ENCODE measurements around the gene ARID5B. TPM values are rescaled to one million over a fixed set of nuclear protein-coding genes. Genes with fewer than 3 reads are reported as not detected.

The ARID5B gene
- total RNA-seq, 1 donor from 2014 or later: 0.62 TPM

DNA sequence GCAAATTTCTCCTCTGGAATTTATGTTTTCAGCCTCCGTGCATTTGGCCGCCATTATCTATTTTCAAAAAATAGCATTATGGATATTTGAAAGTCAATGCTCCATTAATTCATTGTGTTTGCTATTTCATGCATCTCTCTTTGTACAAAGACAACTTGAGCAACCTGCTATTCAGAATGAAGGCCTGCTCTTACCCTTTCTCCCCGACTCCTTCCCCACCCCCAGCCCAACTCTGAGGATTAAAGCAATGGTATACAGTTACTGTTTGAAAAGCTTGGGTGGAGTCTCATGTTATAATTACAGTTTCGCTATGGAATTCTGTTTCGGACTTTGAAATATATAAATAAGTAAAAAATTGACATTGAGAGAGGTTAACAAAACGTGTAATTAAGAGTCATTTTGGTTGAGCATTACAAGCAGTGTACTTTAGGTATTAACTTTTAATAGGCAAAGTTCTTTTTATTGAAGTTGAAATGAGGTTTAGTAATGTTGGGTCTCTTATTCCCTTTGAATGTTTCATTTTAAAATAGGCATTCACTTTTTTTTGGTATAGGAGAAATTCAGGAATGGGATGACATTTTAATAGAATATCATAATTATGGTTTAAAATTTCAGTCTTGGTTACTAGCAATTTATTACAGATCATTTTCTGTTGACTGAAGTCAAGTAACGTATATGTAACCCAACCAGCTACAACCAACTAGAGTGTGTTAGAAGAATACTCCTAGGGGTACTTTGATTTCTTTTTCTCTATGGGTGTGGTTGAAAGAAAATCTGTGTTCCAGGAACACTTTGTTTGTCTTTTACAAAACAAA is 93.1 kb downstream of the ARID5B start:
- TF ChIP-seq, protein P1, sequence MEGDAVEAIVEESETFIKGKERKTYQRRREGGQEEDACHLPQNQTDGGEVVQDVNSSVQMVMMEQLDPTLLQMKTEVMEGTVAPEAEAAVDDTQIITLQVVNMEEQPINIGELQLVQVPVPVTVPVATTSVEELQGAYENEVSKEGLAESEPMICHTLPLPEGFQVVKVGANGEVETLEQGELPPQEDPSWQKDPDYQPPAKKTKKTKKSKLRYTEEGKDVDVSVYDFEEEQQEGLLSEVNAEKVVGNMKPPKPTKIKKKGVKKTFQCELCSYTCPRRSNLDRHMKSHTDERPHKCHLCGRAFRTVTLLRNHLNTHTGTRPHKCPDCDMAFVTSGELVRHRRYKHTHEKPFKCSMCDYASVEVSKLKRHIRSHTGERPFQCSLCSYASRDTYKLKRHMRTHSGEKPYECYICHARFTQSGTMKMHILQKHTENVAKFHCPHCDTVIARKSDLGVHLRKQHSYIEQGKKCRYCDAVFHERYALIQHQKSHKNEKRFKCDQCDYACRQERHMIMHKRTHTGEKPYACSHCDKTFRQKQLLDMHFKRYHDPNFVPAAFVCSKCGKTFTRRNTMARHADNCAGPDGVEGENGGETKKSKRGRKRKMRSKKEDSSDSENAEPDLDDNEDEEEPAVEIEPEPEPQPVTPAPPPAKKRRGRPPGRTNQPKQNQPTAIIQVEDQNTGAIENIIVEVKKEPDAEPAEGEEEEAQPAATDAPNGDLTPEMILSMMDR (IDR thresholded peaks at IDR 0.05; ENCODE audit: unreplicated experiment): no peak
- Mint-ChIP-seq H3K27me3 (ENCODE audit: unreplicated experiment) (no peaks in the 10 kb centered on the region), H3K4me3 (ENCODE audit: unreplicated experiment) (no peak overlapping the region), H3K36me3 (ENCODE audit: low read depth, unreplicated experiment) (no peaks in the 10 kb centered on the region), H3K9me3 (ENCODE audit: unreplicated experiment) (no peaks in the 10 kb centered on the region), H3K27ac (ENCODE audit: unreplicated experiment) (no peak overlapping the region), H3K4me1 (ENCODE audit: unreplicated experiment) (no peaks in the 10 kb centered on the region)
- DNase-seq (ENCODE audit: low spot score): no peak

DNA sequence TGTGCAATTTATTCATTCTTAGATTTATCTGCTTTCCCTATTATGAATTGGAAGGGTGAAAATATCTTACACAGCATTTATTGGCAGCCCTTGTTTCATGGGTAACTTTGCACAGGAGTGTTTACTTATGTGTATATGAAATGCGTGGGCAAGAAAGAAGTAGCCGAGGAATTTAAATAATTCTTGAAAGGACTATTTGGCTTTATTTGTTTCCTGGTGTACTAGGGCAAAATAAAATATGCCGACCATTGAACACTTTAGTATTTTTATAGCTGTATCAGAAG is 93.7 kb downstream of the ARID5B start:
- TF ChIP-seq, protein P1 (IDR thresholded peaks at IDR 0.05; ENCODE audit: unreplicated experiment): no peak
- H3K4me3 Mint-ChIP-seq (ENCODE audit: unreplicated experiment): no peak overlapping the region
- H3K36me3 Mint-ChIP-seq (ENCODE audit: low read depth, unreplicated experiment): no peaks in the 10 kb centered on the region
- no peaks in the 10 kb centered on the region for H3K27me3 Mint-ChIP-seq (ENCODE audit: unreplicated experiment)
- H3K4me1 Mint-ChIP-seq (ENCODE audit: unreplicated experiment): no peaks in the 10 kb centered on the region
- H3K27ac Mint-ChIP-seq (ENCODE audit: unreplicated experiment): no peak overlapping the region
- H3K9me3 Mint-ChIP-seq (ENCODE audit: unreplicated experiment): no peaks in the 10 kb centered on the region
- DNase-seq (ENCODE audit: low spot score): no peak

DNA sequence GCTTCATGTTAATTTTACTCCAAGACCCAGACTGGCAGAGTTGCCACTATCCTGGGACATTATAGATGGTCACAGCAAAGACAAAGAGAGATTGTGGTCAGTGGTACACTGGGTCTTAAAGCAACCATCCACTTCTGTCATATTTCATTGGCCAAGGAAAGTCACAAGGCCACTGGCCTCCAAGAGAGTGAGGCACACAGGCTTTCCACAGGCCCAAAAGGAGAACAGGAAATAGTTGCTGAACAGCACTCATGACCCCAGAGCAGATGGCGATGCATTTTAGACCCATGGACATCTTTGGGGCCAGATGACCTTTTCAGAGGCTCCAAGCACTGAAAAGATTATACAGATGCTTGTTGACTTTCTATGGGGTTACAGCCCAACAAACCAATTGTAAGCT is 97.4 kb downstream of the ARID5B start:
- TF ChIP-seq, protein P1 (IDR thresholded peaks at IDR 0.05; ENCODE audit: unreplicated experiment): no peak
- Mint-ChIP-seq H3K27ac (ENCODE audit: unreplicated experiment) (no peak overlapping the region), H3K4me3 (ENCODE audit: unreplicated experiment) (no peak overlapping the region), H3K36me3 (ENCODE audit: low read depth, unreplicated experiment) (no peaks in the 10 kb centered on the region), H3K9me3 (ENCODE audit: unreplicated experiment) (no peaks in the 10 kb centered on the region), H3K4me1 (ENCODE audit: unreplicated experiment) (no peaks in the 10 kb centered on the region), H3K27me3 (ENCODE audit: unreplicated experiment) (no peaks in the 10 kb centered on the region)
- no peak for DNase-seq (ENCODE audit: low spot score)

DNA sequence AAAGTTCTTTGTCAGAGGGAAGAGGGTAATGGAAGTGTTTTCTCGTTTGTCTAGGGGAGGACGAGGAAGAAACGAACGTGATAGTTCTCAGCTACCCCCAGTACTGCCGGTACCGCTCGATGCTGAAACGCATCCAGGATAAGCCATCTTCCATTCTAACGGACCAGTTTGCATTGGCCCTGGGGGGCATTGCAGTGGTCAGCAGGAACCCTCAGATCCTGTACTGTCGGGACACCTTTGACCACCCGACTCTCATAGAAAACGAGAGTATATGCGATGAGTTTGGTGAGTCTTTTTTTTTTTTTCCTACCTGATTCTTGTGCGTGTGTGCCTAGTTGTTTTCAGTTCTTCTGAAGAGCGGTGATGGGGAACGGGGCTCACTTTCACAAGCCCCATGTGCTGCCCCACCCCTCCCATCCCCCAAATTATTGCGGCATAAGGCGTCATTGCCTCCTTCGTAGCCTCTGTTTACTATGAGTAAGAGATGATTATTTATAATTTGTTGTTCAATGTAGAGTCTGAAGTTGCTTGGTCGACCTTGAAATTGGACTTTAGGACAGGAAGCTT is 98.6 kb downstream of the ARID5B start:
- TF ChIP-seq, protein P1 (IDR thresholded peaks at IDR 0.05; ENCODE audit: unreplicated experiment): no peak
- Mint-ChIP-seq H3K27me3 (ENCODE audit: unreplicated experiment) (peaks cover 2% of the 10 kb centered on the region), H3K9me3 (ENCODE audit: unreplicated experiment) (no peaks in the 10 kb centered on the region), H3K4me1 (ENCODE audit: unreplicated experiment) (no peaks in the 10 kb centered on the region), H3K36me3 (ENCODE audit: low read depth, unreplicated experiment) (no peaks in the 10 kb centered on the region), H3K27ac (ENCODE audit: unreplicated experiment) (no peak overlapping the region), H3K4me3 (ENCODE audit: unreplicated experiment) (no peak overlapping the region)
- no peak for DNase-seq (ENCODE audit: low spot score)

DNA sequence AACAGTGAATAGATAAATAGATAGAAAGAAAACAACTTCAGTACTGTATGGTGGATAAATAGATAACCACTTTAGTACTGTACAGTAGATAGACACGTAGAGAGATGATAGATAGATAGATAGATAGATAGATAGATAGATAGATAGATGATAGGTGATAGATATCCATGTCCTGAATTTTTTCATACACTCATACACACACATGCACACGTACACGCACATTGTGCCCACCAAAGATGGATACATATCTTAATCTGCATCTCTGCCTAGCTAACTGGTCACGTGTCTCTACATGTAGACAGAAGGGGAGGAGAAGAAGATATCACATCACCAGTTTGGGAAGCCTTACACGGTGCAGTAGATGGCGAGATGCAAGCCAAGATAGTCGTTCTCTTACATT is 99.2 kb downstream of the ARID5B start:
- TF ChIP-seq, protein P1 (IDR thresholded peaks at IDR 0.05; ENCODE audit: unreplicated experiment): no peak
- no peak for DNase-seq (ENCODE audit: low spot score)
- Mint-ChIP-seq H3K9me3 (ENCODE audit: unreplicated experiment) (no peaks in the 10 kb centered on the region), H3K27me3 (ENCODE audit: unreplicated experiment) (peaks cover 2% of the 10 kb centered on the region), H3K4me1 (ENCODE audit: unreplicated experiment) (no peaks in the 10 kb centered on the region), H3K36me3 (ENCODE audit: low read depth, unreplicated experiment) (no peaks in the 10 kb centered on the region), H3K27ac (ENCODE audit: unreplicated experiment) (no peak overlapping the region), H3K4me3 (ENCODE audit: unreplicated experiment) (no peak overlapping the region)

Data from endothelial cell (in vitro differentiated cells).